Measurements from ENCODE around the gene FLNA. TPM values are rescaled to one million over a fixed set of nuclear protein-coding genes. Genes with fewer than 3 reads are reported as not detected.
"Not testable (repeated sequence)": the region's sequence is repeated elsewhere in the genome, so short reads cannot be mapped to it uniquely, and the experiment has no call there.

The FLNA gene
- total RNA-seq, 1 donor from 2014 or later: 1,080 TPM

DNA sequence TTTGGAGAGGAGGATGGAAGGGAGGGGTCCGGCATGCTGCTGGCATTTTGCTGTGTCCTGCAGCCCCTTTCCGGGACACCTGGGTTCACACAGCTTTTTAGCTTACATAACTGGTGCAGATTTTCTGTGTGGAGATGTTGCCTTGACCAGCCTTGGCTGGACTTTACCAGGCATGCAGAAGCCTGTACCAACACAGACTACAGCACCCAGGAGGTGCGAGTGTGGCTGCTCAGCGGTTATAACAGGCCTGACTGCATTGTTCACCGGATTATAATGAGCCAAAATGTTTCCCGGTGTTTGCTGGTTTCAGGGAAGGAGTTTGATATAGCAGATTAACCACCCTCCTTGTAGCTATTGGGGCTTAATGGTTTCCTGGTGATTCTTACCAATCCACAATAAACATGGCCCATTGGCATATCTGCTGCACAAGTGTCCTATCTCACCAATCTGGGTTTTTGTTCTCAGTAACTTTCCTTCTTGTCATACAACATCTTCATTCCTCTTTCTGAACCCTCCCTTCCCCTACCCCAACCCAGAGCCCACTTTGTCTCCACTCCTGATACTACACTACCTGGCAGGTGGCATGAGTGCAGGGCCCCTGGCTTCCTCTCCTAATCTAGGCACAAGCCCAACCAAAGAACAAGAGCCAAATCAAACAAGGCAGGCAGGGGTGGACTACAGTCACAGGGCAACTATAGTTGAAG lies 27.6 kb upstream of the FLNA start:
- no peak for ATAC-seq
- no peak for DNase-seq
- TF ChIP-seq, protein P1, sequence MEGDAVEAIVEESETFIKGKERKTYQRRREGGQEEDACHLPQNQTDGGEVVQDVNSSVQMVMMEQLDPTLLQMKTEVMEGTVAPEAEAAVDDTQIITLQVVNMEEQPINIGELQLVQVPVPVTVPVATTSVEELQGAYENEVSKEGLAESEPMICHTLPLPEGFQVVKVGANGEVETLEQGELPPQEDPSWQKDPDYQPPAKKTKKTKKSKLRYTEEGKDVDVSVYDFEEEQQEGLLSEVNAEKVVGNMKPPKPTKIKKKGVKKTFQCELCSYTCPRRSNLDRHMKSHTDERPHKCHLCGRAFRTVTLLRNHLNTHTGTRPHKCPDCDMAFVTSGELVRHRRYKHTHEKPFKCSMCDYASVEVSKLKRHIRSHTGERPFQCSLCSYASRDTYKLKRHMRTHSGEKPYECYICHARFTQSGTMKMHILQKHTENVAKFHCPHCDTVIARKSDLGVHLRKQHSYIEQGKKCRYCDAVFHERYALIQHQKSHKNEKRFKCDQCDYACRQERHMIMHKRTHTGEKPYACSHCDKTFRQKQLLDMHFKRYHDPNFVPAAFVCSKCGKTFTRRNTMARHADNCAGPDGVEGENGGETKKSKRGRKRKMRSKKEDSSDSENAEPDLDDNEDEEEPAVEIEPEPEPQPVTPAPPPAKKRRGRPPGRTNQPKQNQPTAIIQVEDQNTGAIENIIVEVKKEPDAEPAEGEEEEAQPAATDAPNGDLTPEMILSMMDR (IDR thresholded peaks at IDR 0.05): no peak
- no peak overlapping the region for H3K4me3 ChIP-seq
- H3K4me1 ChIP-seq: peaks cover 14% of the 10 kb centered on the region
- intact Hi-C loops (cut with DNase I): no loop called here
- H3K36me3 ChIP-seq: peaks cover 27% of the 10 kb centered on the region
- H3K27me3 ChIP-seq (ENCODE audit: low read depth): no peaks in the 10 kb centered on the region
- H3K9me3 ChIP-seq: no peaks in the 10 kb centered on the region
- H3K27ac ChIP-seq: no peak overlapping the region

DNA sequence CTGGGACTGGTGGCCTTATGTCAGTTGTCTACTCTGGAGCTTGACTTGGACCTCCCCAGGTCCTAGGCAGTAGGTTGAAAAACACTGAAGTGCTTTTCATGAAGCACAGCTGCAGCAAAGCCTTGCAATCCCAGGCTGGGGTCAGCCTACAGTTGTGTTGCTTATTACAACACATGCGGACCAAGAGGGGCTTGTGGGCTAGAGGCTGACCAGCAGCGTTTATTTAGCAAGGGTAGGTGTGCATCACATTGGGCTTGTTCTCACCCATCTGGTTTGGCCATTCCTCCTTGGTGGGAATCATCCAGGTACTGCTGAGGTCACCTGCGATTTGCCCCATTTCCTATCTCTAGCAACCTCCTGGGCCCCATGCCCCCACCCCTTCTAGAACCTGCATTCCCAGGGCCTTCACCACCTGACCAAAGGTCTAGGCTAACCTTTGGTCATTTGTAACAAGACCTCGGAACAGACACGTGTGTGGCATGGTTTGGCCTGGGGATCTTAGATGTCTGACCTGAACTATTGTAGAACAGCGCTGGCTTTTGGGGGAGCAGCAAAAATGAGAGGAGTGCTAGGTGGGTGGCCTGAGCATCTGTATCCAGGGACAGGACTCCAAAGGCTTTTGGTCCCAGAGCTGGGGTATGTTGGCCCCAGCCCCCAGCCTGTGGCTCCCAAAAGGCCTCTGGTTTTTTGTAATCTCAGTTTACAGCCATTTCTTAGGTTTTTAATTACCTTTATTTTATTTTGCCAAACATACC lies 26.8 kb upstream of the FLNA start:
- ATAC-seq (no peak), DNase-seq (no peak)
- TF ChIP-seq, protein P1 (IDR thresholded peaks at IDR 0.05): no peak
- H3K4me1 ChIP-seq: peaks cover 14% of the 10 kb centered on the region
- H3K27me3 ChIP-seq (ENCODE audit: low read depth): no peaks in the 10 kb centered on the region
- no peak overlapping the region for H3K4me3 ChIP-seq
- no peaks in the 10 kb centered on the region for H3K9me3 ChIP-seq
- no peak overlapping the region for H3K27ac ChIP-seq
- H3K36me3 ChIP-seq: peaks cover 27% of the 10 kb centered on the region
- intact Hi-C loops (cut with DNase I): no loop called here

DNA sequence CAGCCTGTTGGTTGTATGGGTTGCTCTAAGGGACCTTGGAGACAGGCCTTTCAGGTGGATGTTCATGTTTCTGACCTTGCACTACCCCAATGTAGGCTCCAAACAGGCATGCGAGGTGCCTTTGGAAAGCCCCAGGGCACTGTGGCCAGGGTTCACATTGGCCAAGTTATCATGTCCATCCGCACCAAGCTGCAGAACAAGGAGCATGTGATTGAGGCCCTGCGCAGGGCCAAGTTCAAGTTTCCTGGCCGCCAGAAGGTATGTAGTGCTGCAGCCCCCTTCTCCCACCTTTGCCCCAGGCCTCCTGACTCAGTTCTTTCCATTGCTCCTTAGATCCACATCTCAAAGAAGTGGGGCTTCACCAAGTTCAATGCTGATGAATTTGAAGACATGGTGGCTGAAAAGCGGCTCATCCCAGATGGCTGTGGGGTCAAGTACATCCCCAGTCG lies 26.0 kb upstream of the FLNA start:
- H3K27ac ChIP-seq; H3K27me3 ChIP-seq (ENCODE audit: low read depth); intact Hi-C loops (cut with DNase I); H3K4me3 ChIP-seq; DNase-seq; H3K9me3 ChIP-seq; ATAC-seq: not testable (repeated sequence)
- H3K4me1 ChIP-seq: peaks cover 14% of the 10 kb centered on the region
- H3K36me3 ChIP-seq: peaks cover 27% of the 10 kb centered on the region

DNA sequence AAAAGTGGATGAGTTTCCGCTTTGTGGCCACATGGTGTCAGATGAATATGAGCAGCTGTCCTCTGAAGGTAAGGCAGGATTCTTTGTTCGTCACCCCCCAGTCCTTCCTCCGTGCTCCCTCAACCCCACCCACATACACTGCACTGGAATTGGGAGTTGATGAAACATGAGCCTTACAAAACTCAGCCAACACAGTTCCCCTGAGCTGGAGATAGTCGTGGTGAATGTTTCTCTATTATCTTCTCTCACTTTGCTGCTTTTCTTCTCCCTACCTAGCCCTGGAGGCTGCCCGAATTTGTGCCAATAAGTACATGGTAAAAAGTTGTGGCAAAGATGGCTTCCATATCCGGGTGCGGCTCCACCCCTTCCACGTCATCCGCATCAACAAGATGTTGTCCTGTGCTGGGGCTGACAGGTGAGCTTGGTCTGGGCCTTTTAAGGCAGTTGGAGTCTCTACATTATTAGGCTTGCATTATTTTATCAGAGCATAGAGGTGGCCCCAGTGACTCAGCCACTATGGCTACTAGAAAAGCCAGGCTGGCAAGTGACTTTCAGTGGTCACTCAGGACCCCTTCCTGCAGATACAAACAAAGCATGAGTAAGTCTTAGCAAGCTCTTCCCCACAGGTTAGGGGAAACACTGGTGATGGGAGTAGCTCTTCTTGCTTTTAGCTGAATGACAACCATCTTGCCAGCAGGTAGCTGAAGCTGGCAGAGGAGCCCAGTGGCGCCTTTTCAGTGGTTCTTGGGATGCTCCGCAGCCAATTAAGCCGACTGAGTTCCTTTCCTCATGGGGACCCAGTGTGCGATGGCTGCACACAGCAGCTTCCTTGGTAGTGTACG lies 25.3 kb upstream of the FLNA start:
- Histone ChIP-seq H3K4me3 (peak overlapping the region; percentile 74), H3K27me3 (ENCODE audit: low read depth) (no peaks in the 10 kb centered on the region), H3K4me1 (peaks cover 14% of the 10 kb centered on the region), H3K36me3 (peaks cover 27% of the 10 kb centered on the region), H3K9me3 (no peaks in the 10 kb centered on the region), H3K27ac (peak overlapping the region; percentile 99)
- TF ChIP-seq, protein P1 (IDR thresholded peaks at IDR 0.05): no peak
- DNase-seq (no peak), ATAC-seq (no peak)
- intact Hi-C loops (cut with DNase I): no loop called here

DNA sequence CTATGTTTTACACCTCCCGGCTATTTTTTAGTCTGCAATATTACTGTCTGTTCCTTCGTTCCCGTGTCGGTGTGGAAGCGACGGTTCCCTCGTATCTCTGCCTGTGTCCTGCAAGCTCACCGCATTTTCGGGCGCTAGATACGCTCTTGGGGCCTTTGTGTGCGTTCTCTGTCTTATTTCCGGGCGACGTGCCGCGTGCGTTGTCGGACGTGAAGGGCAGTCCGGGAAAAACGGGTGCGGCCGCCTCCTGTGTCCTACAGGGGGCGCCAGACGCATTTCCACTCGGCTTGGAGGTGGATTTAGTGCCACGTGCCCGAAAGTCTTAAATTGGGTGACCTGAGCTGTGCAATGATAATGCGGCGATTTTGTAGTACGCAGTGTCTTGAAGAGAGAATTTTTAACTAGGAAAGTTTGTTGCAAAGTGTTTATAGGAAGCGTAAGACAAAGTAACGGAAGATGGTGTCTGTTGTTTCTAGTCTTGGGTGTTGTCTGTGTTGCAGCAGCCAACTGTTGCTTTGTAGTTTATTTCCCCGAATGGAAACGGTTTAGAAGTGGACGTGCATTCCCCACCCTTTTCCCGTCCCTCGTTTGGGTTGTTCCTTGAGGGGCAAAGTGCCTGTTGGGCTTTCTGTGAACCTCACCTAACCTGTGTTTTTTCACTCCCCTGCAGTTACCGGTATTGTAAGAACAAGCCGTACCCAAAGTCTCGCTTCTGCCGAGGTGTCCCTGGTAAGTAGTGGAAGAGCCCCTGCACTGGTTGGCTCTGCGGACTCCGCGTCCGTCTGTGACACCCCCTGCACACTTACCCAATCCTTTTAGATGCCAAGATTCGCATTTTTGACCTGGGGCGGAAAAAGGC lies 24.5 kb upstream of the FLNA start:
- H3K4me3 ChIP-seq: peak overlapping the region; percentile 74
- H3K36me3 ChIP-seq: peaks cover 27% of the 10 kb centered on the region
- H3K27ac ChIP-seq: peak overlapping the region; percentile 99
- DNase-seq: peak; percentile 92
- TF ChIP-seq, protein P1 (IDR thresholded peaks at IDR 0.05): peak; percentile 88
- intact Hi-C loops (cut with DNase I): no loop called here
- H3K9me3 ChIP-seq: no peaks in the 10 kb centered on the region
- peaks cover 14% of the 10 kb centered on the region for H3K4me1 ChIP-seq
- ATAC-seq: peak; percentile 73 to 83
- no peaks in the 10 kb centered on the region for H3K27me3 ChIP-seq (ENCODE audit: low read depth)
